K562 (cell line): ENCODE data around the gene IGF2R.

Experiments used
- GABPA ChIP-seq: fragments of 200-800 bp; sonication (Bioruptor generic); conservative IDR thresholded peaks from 2 replicates; pipeline ENCODE4 v1.6.1; 2016; ENCODE audit warnings: low read depth, missing genetic modification characterization, missing compliant biosample characterization
- ZNF76 ChIP-seq: fragments of 250-450 bp; sonication (Bioruptor Pico); IDR thresholded peaks from 2 replicates; pipeline ENCODE4 v1.4.0; 2020; ENCODE audit warnings: mild to moderate bottlenecking, moderate library complexity, borderline replicate concordance

DNA sequence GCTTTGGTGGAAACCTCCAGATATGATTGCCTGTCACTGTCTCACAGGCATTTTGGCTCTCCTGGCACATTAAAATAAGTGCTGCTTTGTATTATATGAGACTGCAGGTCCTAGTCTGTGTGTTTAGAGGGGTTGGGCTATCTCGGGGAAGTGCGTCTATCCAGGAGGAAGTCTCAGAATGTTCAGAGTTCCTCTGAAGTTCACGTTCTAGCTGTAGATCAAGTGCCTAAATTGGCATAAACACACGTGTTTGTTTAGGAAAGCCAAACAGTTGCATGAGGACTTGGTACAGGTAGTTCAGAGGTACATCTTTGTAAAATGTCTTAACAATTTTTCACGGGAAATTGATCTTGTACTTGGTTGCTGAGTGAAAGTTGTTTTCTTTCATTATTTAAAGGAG is 116.3 kb downstream of the IGF2R start:
- no peak for TF ChIP-seq ZNF76 (CRISPR knock-in tag)
- TF ChIP-seq GABPA (tag) = no peak
